ENCODE measurements around the gene RUNX2.
A peak's percentile ranks its signal among the peaks of the same experiment; 100 is the strongest.
"Not testable (repeated sequence)": the region's sequence is repeated elsewhere in the genome, so short reads cannot be mapped to it uniquely, and the experiment has no call there.

Gene RUNX2

DNA sequence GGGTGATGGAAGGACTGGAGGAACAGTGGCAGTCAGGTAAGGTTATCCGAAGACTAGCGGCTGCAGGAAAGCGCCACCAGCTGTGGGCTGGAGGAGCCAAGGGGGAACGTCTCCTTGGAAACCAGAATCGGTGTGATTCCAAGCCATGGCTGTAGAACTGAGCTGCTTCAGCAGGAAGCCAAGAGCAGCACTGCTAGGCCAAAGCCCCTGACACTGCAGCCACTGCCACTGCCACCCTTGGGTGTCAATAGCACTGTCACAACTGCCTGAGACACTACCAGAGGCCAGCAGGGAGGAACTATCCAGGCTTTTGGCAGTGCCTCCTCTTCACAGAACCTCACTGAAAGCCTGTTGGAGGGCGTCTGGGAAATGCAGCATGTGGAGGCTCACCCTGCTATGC lies 339.2 kb downstream of the RUNX2 start:
- Mint-ChIP-seq H3K4me3 (no peak overlapping the region), H3K36me3 (ENCODE audit: low read depth) (peaks cover 4% of the 10 kb centered on the region), H3K27me3 (ENCODE audit: low read depth) (peaks cover 20% of the 10 kb centered on the region), H3K9me3 (peaks cover 4% of the 10 kb centered on the region), H3K4me1 (ENCODE audit: low read depth) (peaks cover 30% of the 10 kb centered on the region), H3K27ac (no peak overlapping the region)

DNA sequence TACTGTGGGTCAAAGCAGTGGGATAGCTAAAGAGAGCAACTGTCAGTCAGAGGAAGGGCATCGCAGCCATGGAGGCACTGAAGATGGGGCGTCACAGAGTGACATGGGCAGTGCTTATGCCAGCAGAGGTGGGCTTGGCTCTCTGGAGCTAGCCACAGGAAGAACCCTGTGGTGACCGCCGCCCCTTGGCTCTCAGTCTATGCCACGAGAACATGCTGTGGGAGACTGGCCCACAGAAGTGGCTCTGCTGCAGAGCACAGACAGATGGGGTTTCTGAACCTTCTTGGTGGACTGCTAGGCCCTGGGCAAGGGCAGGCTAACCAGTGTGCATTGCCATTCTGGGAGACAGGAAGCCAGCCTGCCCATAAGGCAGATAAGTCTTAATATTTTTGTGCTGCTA lies 339.6 kb downstream of the RUNX2 start:
- Mint-ChIP-seq H3K9me3 (peaks cover 4% of the 10 kb centered on the region), H3K36me3 (ENCODE audit: low read depth) (peaks cover 4% of the 10 kb centered on the region), H3K27ac (no peak overlapping the region), H3K27me3 (ENCODE audit: low read depth) (peaks cover 16% of the 10 kb centered on the region), H3K4me1 (ENCODE audit: low read depth) (peaks cover 30% of the 10 kb centered on the region), H3K4me3 (no peak overlapping the region)

DNA sequence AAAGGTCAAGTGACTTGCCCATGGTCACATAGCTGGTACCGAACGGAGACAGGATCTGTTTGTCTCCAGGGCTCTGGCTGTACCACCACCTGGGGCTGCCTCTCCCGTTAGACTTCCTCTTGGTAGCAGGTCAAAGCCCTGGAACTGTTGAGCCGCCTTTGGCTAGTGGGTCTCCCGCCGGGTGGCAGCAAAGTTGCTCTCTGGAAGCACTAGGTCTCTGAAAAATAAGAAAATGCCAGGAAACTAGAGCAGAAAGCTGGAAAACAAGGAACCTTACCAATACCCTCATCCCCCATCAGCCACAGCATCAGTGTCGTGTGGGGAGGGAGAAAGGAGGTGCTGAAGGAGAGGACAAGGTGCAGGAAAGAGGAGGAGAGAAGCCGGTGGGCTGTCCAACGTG lies 340.6 kb downstream of the RUNX2 start:
- Mint-ChIP-seq H3K4me1 (ENCODE audit: low read depth) (peaks cover 30% of the 10 kb centered on the region), H3K27me3 (ENCODE audit: low read depth) (peaks cover 13% of the 10 kb centered on the region), H3K9me3 (peaks cover 4% of the 10 kb centered on the region), H3K36me3 (ENCODE audit: low read depth) (peaks cover 5% of the 10 kb centered on the region), H3K4me3 (no peak overlapping the region), H3K27ac (no peak overlapping the region)

DNA sequence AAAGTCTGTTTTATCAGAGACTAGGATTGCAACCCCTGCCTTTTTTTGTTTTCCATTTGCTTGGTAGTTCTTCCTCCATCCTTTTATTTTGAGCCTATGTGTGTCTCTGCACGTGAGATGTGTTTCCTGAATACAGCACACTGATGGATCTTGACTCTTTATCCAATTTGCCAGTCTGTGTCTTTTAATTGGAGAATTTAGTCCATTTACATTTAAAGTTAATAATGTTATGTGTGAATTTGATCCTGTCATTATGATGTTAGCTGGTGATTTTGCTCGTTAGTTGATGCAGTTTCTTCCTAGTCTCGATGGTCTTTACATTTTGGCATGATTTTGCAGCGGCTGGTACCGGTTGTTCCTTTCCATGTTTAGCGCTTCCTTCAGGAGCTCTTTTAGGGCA lies 345.0 kb downstream of the RUNX2 start:
- H3K36me3 Mint-ChIP-seq (ENCODE audit: low read depth); H3K9me3 Mint-ChIP-seq; H3K27me3 Mint-ChIP-seq (ENCODE audit: low read depth); H3K27ac Mint-ChIP-seq; H3K4me3 Mint-ChIP-seq: not testable (repeated sequence)
- peaks cover 22% of the 10 kb centered on the region for H3K4me1 Mint-ChIP-seq (ENCODE audit: low read depth)

DNA sequence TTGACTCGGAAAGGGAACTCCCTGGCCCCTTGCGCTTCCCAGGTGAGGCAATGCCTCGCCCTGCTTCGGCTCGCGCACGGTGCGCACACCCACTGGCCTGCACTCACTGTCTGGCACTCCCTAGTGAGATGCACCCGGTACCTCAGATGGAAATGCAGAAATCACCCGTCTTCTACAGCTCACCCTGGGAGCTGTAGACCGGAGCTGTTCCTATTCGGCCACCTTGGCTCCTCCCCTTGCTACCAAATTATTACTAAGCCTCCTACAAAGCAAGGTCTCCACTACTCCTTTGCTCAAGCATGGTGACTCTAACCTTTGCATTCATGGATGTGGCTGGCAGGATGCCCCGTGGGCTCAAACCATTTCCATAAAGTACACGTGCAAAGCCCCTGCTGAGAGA lies 347.0 kb downstream of the RUNX2 start:
- H3K9me3 Mint-ChIP-seq; H3K27ac Mint-ChIP-seq; H3K36me3 Mint-ChIP-seq (ENCODE audit: low read depth); H3K27me3 Mint-ChIP-seq (ENCODE audit: low read depth); H3K4me3 Mint-ChIP-seq: not testable (repeated sequence)
- H3K4me1 Mint-ChIP-seq (ENCODE audit: low read depth), result peaks cover 30% of the 10 kb centered on the region

DNA sequence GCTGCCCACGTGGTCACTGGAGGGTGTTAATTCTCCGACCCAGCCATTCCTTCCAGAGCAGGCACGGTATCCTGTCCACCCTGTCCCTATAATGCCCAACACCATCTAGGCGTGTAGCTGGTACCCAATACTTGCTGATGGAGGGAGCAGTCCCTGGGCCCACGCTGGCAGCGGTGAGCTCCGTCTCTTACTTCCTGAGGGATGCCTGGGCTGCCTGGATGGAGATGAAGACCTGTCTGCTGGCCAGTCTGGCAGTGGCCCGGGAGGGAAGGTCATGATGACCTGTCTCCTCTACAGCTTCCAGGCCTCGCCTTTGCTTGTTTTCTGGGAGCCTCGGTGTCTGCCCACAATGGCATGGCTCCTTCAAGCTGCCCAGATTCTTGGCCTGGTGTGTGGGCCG lies 347.5 kb downstream of the RUNX2 start:
- no peak overlapping the region for H3K4me3 Mint-ChIP-seq
- H3K27me3 Mint-ChIP-seq (ENCODE audit: low read depth), result no peaks in the 10 kb centered on the region
- H3K36me3 Mint-ChIP-seq (ENCODE audit: low read depth), result peaks cover 1% of the 10 kb centered on the region
- no peaks in the 10 kb centered on the region for H3K9me3 Mint-ChIP-seq
- no peak overlapping the region for H3K27ac Mint-ChIP-seq
- peaks cover 30% of the 10 kb centered on the region for H3K4me1 Mint-ChIP-seq (ENCODE audit: low read depth)

DNA sequence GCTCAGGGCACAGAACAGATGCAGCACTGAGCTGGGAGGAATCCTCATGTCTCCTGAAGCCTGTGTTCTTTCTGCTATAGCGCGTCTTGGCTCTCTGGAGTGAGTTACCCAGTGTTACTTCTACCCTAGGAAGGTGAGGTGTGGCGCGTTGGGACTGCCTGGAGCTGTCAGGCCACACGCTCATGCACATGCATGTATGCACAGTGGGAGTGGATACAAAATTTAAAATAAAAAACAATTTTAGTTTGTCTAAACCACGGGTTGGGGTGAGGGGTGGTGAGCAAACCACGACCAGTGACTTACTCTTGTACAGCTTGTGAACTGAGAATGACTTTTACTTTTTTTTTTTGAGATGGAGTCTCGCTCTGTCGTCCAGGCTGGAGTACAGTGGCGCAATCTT lies 348.2 kb downstream of the RUNX2 start:
- no peak overlapping the region for H3K4me3 Mint-ChIP-seq
- no peaks in the 10 kb centered on the region for H3K27me3 Mint-ChIP-seq (ENCODE audit: low read depth)
- H3K27ac Mint-ChIP-seq, result no peak overlapping the region
- H3K4me1 Mint-ChIP-seq (ENCODE audit: low read depth), result peaks cover 30% of the 10 kb centered on the region
- H3K9me3 Mint-ChIP-seq, result no peaks in the 10 kb centered on the region
- H3K36me3 Mint-ChIP-seq (ENCODE audit: low read depth), result peaks cover 1% of the 10 kb centered on the region

DNA sequence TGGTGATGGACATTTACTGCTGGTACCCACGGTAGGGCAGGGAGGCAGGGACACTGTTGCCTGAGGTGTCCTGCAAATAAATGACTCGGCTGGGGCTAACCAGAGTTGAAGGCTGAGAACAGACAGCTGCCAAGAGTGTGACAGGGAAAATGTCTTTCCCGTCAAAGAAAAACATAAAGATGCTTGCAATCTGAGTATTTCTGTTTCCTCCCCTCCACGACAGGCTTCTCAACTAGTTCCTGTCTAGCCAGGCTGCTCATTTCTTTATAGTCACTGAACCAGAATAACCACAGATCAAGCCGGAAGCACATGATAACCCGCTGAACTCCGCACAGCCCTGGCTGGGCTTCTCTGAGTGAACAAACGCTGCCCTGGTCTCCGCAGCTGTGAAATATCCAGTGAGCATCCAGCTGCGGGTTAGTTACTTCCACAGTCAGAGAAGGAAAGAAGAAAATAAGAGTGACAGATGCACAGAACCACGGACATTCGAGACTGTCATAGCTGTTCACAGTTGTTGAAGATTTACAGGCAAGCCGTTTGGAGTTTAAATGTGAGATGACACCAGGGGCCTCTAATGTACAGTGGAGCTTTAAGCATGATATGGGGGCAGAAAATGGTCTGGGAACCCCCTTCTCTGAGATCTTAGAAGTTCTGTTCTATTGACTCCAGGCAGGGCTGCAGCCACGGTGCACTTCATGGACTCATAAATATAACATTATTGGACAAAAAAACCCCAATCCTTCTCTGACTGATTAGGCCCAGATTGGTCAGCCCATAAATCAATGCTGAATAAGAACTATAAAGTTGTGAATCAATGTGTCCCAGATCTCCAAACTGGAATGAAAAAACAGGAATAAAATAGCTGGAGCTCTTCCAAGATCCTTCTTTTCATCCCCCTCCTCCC lies 349.5 kb downstream of the RUNX2 start:
- peaks cover 7% of the 10 kb centered on the region for H3K9me3 Mint-ChIP-seq
- H3K27ac Mint-ChIP-seq, result peak overlapping the region; percentile 77
- H3K4me3 Mint-ChIP-seq, result peak overlapping the region; percentile 66
- peaks cover 1% of the 10 kb centered on the region for H3K36me3 Mint-ChIP-seq (ENCODE audit: low read depth)
- H3K4me1 Mint-ChIP-seq (ENCODE audit: low read depth), result peaks cover 33% of the 10 kb centered on the region
- H3K27me3 Mint-ChIP-seq (ENCODE audit: low read depth), result no peaks in the 10 kb centered on the region

DNA sequence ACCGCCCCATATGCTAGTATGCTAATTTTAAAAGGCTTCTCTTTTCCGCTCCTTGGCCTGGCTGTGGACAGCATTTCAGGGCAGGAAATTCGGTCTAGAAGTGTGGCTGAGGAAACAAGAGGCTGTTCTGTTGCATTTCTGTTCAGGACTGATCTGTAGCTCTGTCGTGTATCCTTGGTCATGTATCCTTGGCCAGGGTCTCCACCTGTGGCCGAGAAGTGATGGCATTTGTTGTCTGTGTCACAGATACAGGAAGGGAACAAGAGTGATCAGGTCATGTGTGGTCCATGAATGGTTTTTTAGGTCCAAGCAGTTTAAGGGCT lies 350.1 kb downstream of the RUNX2 start:
- H3K36me3 Mint-ChIP-seq (ENCODE audit: low read depth), result no peaks in the 10 kb centered on the region
- peak overlapping the region; percentile 49 for H3K27ac Mint-ChIP-seq
- H3K9me3 Mint-ChIP-seq, result peaks cover 7% of the 10 kb centered on the region
- no peaks in the 10 kb centered on the region for H3K27me3 Mint-ChIP-seq (ENCODE audit: low read depth)
- H3K4me3 Mint-ChIP-seq, result no peak overlapping the region
- H3K4me1 Mint-ChIP-seq (ENCODE audit: low read depth), result peaks cover 33% of the 10 kb centered on the region

DNA sequence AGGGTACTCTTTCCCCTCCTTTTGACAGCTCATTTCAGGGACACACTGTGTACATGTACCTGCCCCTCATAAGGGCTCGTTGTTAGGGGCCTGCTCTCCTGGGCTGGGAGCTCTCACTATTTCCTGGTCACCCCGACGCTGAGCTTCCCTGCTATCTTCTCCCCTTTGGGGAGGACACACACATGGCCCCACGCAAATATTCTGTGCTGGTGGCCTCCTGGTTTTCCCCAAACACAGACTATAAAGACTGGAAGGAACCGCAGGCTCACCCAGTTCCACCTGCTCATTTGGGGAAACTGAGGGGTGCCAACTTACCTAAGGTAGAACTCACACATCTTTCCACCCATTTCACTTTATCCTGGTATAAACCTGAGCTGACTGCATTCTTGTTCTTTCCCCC lies 351.0 kb downstream of the RUNX2 start:
- H3K4me3 Mint-ChIP-seq, result no peak overlapping the region
- H3K36me3 Mint-ChIP-seq (ENCODE audit: low read depth), result no peaks in the 10 kb centered on the region
- H3K9me3 Mint-ChIP-seq, result peaks cover 7% of the 10 kb centered on the region
- peaks cover 33% of the 10 kb centered on the region for H3K4me1 Mint-ChIP-seq (ENCODE audit: low read depth)
- no peak overlapping the region for H3K27ac Mint-ChIP-seq
- H3K27me3 Mint-ChIP-seq (ENCODE audit: low read depth), result no peaks in the 10 kb centered on the region

DNA sequence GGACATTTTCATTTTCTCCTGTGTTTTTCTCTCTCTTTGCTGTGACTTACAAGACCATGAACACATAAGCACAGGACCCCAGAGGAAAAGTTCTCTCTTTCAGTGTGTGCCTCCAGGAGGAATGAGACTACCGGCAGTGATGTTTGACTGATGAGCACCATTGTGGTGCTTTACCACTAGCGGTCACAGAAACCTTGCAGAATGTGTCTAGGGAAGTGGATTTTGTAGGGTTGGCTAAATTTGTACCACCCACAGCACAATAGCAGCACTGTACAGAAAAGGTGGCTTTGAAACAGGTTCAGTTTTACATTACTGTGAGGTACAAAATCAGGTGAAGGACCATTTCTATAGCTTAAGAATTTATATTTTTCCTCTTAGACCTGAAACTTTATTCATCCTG lies 351.5 kb downstream of the RUNX2 start:
- Mint-ChIP-seq H3K27me3 (ENCODE audit: low read depth) (no peaks in the 10 kb centered on the region), H3K27ac (no peak overlapping the region), H3K4me1 (ENCODE audit: low read depth) (peaks cover 33% of the 10 kb centered on the region)

DNA sequence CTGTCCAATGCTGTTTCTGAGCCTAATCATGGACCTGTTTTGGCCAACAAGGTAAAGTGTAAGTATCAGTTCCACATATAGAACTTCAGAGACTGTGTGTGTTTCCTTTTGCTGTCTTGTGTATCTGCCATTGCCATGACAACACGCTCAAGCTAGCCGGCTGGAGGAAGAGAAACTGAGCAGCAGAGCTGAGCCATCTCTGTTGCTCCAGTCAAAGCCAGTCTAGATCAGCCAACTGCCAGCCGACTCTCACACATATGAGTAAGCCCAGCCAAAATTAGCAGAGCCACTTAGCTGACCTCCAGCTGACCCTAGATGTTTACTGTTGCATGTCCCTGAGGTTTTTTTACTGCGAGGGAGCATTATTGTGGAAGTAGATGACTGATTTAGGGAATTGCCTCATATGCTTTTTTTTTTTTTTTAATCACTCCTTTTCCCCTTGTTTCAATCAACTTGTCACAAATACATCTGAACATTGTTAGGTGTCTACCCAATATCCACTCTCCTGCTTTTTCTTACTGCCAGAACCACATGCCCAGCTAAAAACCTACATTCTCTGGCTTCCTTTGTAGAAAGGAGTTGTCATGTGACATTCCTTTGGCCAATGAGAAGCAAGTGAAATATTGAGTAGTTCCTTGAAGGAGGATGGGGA lies 353.9 kb downstream of the RUNX2 start:
- H3K27me3 Mint-ChIP-seq (ENCODE audit: low read depth), result no peaks in the 10 kb centered on the region
- H3K36me3 Mint-ChIP-seq (ENCODE audit: low read depth), result no peaks in the 10 kb centered on the region
- H3K4me3 Mint-ChIP-seq, result no peak overlapping the region
- H3K27ac Mint-ChIP-seq, result no peak overlapping the region
- H3K4me1 Mint-ChIP-seq (ENCODE audit: low read depth), result peaks cover 22% of the 10 kb centered on the region
- peaks cover 14% of the 10 kb centered on the region for H3K9me3 Mint-ChIP-seq

More for the DNA sequence above, 351.5 kb downstream of the RUNX2 start:
- no peak overlapping the region for H3K4me3 Mint-ChIP-seq
- H3K36me3 Mint-ChIP-seq (ENCODE audit: low read depth), result no peaks in the 10 kb centered on the region
- H3K9me3 Mint-ChIP-seq, result peaks cover 7% of the 10 kb centered on the region

DNA sequence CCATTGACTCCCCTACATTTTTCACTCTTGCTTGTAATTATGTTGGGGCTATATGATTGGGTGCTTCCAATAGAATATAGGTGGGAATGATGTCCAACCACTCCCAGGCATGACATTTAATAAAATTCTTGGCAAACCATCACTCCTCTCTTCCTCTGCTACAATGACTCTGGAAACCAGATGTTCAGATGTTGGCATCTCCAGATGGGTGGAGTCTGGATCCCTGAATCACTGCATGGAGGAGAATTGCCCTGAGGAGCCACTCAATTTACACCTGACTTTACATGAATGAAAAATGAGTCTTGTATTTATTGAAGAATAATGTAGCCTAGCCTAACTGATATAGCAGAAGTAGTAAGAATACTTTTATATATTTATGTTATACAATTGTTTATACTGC lies 356.3 kb downstream of the RUNX2 start:
- no peak overlapping the region for H3K27ac Mint-ChIP-seq
- no peak overlapping the region for H3K4me3 Mint-ChIP-seq
- no peaks in the 10 kb centered on the region for H3K27me3 Mint-ChIP-seq (ENCODE audit: low read depth)
- no peaks in the 10 kb centered on the region for H3K36me3 Mint-ChIP-seq (ENCODE audit: low read depth)
- H3K4me1 Mint-ChIP-seq (ENCODE audit: low read depth), result peaks cover 4% of the 10 kb centered on the region
- peaks cover 15% of the 10 kb centered on the region for H3K9me3 Mint-ChIP-seq

DNA sequence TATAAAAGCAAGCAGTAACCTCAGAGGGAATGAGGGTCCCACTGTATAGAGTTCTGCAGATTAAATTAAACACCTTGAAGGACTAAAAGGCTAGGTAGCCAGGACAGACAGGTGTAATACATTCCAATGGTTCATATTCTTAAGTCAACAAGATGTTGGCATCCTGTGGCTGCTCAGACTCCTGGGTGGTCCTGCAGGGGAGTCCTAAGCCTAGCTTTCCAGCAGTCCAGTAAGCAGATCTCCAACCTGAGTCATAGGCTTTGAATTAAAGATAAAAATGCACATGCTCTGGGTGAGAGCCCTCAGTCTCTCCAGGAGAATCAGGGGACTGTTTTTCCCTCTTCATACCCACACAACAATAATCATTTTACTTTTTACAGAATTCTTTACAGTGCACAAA lies 356.9 kb downstream of the RUNX2 start:
- no peaks in the 10 kb centered on the region for H3K27me3 Mint-ChIP-seq (ENCODE audit: low read depth)
- no peak overlapping the region for H3K27ac Mint-ChIP-seq
- no peaks in the 10 kb centered on the region for H3K36me3 Mint-ChIP-seq (ENCODE audit: low read depth)
- no peak overlapping the region for H3K4me3 Mint-ChIP-seq
- H3K4me1 Mint-ChIP-seq (ENCODE audit: low read depth), result peaks cover 3% of the 10 kb centered on the region
- H3K9me3 Mint-ChIP-seq, result peaks cover 15% of the 10 kb centered on the region

DNA sequence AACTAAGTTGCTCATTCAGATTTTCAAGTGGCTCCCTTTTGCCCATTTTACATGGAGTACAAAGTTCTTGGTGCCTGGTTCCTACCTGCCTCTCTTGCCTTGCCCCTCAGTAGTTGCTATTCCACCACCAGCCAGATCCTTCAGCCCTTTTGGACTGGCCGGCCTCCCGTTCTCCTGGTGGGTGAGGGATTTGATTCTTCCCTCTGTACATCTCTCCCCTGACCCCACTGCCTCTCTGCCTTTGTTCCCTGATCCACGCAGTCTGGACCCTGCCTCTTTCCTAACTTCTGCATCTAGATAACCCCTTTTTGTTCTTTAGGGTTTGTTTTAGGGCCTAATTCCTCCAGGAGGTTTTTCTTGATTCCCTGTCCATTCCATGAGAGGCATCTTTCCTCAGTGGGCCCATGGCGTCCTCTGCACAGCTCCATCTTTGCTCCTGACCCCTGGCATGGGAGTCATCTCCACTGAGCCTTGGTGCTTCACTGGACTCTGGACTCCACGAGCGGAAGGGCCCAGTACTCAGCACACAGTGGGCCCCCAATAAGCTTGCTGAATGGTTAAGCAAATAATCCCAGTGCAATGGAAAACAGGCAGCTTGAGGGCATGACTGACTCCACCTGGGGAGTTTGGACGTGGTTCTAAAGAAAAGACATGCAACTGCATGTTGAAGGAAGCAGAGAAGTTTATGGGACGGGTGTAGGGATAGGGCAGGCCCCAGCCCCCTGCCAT lies 358.9 kb downstream of the RUNX2 start:
- Mint-ChIP-seq H3K4me1 (ENCODE audit: low read depth) (no peaks in the 10 kb centered on the region), H3K4me3 (no peak overlapping the region), H3K9me3 (peaks cover 11% of the 10 kb centered on the region), H3K27ac (no peak overlapping the region), H3K36me3 (ENCODE audit: low read depth) (no peaks in the 10 kb centered on the region), H3K27me3 (ENCODE audit: low read depth) (no peaks in the 10 kb centered on the region)
